Gastrocnemius medialis (tissue), 4 donors: ENCODE results near the gene BMP7.

Experiments
- POLR2A ChIP-seq, 2 donors: fragments of 450-650 bp; IDR thresholded peaks; one replicate each; pipeline ENCODE4 v1.6.1; 2017; ENCODE audit warnings: antibody characterized with exemption in 2 of 2, mild to moderate bottlenecking in 2 of 2, moderate library complexity in 2 of 2
- TF ChIP-seq, protein P1 (sequence below), 5 experiments: fragments of 450-650 bp in 3 of 5; fragments of 200-600 bp in 2 of 5; sonication (generic) in 2 of 5; IDR thresholded peaks in 4 of 5; conservative IDR thresholded peaks in 1 of 5; 1 replicate in 4 of 5; 2 replicates in 1 of 5; pipeline ENCODE4 v1.5.1; 2016 to 2019; ENCODE audit warnings: antibody characterized with exemption in 5 of 5, mild to moderate bottlenecking in 3 of 5, moderate library complexity in 3 of 5

DNA sequence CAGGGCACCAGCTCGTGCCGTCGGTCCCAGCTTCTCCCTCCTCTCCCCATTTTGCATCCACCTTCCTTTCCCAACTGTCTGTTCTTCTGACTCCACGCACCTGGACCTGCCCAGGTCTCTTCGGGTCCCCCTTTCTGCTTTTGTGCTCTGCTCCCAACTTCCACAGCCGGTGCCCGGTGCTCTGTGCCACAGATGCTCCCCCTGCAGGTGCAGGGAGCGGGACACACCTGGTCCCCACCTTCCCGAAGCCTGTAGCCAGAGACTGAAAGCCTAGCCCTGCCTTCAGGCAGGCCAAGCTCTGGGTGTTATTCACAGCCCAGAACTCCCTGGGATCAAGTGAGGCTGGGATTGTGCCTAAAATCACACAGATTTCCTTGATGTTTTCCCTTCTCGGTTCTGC is 24.6 kb upstream of the BMP7 start:
- TF ChIP-seq, protein P1, sequence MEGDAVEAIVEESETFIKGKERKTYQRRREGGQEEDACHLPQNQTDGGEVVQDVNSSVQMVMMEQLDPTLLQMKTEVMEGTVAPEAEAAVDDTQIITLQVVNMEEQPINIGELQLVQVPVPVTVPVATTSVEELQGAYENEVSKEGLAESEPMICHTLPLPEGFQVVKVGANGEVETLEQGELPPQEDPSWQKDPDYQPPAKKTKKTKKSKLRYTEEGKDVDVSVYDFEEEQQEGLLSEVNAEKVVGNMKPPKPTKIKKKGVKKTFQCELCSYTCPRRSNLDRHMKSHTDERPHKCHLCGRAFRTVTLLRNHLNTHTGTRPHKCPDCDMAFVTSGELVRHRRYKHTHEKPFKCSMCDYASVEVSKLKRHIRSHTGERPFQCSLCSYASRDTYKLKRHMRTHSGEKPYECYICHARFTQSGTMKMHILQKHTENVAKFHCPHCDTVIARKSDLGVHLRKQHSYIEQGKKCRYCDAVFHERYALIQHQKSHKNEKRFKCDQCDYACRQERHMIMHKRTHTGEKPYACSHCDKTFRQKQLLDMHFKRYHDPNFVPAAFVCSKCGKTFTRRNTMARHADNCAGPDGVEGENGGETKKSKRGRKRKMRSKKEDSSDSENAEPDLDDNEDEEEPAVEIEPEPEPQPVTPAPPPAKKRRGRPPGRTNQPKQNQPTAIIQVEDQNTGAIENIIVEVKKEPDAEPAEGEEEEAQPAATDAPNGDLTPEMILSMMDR (IDR thresholded peaks at IDR 0.05 in 4 of 5, conservative IDR thresholded peaks at IDR 0.05 in 1 of 5) = no peak
- TF ChIP-seq POLR2A (IDR thresholded peaks at IDR 0.05) = no peak
